Measurements from ENCODE around the gene CTSD. TPM values are rescaled to one million over a fixed set of nuclear protein-coding genes. Genes with fewer than 3 reads are reported as not detected.

The CTSD gene
- total RNA-seq, 1 donor from 2014 or later, result 564 TPM

GRCh38 chr11:1746511-1746931, 17.2 kb downstream of the CTSD start:
- ATAC-seq (no peak), DNase-seq (ENCODE audit: low spot score) (no peak)

DNA sequence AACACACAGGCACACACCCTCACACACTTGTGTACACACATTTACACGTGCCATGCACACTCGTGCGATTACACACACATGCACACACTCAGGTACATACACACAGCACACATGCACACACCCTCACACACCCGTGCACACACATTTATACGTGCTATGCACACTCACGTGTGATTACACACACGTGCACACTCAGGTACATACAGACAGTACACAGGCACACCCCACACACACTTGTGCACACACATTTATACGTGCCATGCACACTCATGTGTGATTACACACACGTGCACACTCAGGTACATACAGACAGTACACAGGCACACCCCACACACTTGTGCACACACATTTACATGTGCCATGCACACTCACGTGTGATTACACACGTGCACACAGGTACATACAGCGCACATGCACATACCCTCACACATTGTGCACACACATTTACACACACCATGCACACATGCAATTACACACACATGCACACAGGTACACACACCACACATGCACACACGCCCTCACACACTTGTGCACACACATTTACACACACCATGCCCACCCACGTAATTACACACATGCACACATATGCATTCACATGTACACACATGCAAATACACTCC, 17.9 kb downstream of the CTSD start:
- ATAC-seq, result no peak
- peak; percentile 42 for DNase-seq (ENCODE audit: low spot score)

DNA sequence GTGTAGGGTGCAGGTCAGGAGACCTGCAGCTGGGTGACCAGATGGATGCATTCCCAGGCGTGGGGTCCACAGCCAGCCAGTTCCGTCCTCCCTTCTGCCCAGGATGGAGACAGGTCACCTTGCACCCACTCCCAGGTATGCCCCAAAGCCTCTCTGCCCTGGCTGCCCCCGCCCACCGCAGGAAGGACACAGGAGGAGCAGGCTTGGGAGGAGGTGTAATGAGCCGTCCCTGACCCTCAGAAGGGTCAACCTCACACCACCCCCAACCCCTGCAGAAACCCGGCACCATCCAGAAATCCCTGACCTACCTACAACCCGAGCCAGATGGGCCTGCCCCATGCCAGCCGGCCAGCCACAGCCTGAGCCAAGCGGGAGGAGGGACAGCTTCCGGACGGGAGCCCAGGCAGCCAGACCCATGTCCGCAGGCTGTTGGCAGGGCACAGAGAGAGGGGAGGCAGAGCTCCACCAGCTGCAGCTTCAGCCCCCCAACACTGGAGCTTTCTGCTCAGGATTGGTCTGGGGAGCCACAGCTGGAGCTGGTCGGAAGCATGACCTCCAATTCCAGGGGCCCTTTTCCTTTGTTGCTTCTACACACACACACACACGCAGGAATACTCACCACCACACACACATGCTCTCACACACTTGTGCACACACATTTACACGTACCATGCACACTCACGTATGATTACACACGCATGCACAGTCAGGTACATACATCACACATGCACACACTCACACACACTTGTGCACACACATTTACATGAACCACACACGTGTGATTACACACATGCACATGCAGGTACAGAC, 18.6 kb downstream of the CTSD start:
- DNase-seq (ENCODE audit: low spot score), result peak; percentile 85

GRCh38 chr11:1744137-1744886, 19.4 kb downstream of the CTSD start:
- DNase-seq (ENCODE audit: low spot score), result peak; percentile 84
- peak; percentile 64 for ATAC-seq

More for the DNA sequence above, 18.6 kb downstream of the CTSD start:
- ATAC-seq, result peak; percentile 74

- ATAC-seq (no peak), DNase-seq (ENCODE audit: low spot score) (peak; percentile 44)
Measured at GRCh38 chr11:1743585-1744136, 20.1 kb downstream of the CTSD start.

GRCh38 chr11:1742869-1743584, 20.7 kb downstream of the CTSD start:
- DNase-seq (ENCODE audit: low spot score) (peak; percentile 14), ATAC-seq (no peak)

GRCh38 chr11:1742371-1742770, 21.4 kb downstream of the CTSD start:
- no peak for ATAC-seq
- peak; percentile 22 for DNase-seq (ENCODE audit: low spot score)

DNA sequence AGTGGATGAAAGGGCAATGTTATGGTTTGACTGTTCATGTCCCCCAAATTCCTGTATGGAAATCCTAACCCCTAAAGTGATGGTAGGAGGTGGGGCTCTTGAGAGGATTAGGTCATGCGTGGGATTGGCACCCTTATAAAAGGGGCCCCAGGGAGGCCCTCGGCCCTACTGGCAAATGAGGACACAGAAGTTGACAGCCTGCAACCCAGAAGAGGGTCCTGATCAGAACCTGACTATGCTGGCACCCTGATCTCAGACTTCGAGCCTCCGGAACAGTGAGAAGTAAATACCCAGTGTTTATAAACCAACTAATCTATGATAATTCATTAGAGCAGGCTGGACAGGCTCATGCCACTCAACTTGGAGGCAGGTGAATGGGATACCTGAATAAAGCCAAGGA, 22.0 kb downstream of the CTSD start:
- ATAC-seq (no peak), DNase-seq (ENCODE audit: low spot score) (peak; percentile 38)

DNA sequence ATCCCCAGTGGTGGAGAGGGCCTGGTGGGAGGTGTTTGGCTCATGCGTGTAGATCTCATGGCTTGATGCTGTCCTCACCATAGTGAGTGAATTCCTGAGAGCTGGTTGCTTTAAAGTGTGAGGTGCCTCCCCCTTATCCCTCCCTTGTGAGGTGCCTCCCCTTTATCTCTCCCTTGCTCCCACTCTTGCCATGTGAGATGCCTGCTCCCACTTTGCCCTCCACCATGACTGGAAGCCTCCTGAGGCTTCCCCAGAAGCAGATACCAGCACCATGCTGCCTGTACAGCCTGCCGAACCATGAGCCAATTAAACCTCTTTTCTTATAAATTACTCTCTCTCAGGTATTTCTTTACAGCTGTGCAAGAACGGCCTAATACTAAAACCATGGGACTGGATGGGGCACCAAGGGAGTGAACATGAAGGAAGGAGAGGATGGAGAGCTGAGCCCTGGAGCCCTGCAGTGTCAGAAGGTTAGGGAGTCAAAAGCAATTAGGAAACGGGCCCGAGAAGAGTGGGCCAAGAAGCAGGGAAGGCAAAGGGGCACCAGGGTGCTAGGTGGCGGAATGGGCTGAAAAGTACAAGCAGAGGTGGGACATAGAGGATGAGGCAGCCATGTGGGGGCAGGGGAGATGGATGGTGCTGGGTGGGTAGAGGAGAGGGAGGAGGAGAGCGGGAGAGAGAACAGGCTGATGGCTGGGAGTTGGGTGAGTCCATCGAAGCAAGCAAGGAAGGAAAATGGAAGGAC, 22.8 kb downstream of the CTSD start:
- ATAC-seq (no peak), DNase-seq (ENCODE audit: low spot score) (peak; percentile 42)

DNA sequence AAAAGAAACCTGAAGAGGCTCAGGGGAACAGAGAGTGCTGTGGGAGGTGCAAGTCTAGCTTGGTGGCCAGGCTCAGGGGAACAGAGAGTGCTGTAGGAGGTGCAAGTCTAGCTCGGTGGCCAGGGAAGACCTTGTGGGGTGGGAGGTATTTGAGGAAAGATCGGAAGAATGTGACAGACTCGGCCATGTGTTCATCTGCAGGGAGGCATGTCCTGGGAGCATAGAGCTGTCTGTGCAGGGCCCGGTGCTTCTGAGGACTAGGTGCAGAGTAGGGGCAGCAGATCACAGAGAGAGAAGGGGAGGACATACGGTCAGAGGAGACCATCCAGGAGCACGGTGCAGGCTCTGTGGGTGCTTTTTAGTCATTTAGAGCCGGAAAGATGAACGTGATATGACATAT, 24.2 kb downstream of the CTSD start:
- no peak for ATAC-seq
- DNase-seq (ENCODE audit: low spot score), result peak; percentile 37

- no peak for ATAC-seq
Measured at GRCh38 chr11:1738380-1738779, 25.3 kb downstream of the CTSD start.

GRCh38 chr11:1737080-1737757, 26.5 kb downstream of the CTSD start:
- DNase-seq (ENCODE audit: low spot score) (no peak), ATAC-seq (no peak)

More at GRCh38 chr11:1738380-1738779, 25.3 kb downstream of the CTSD start:
- no peak for DNase-seq (ENCODE audit: low spot score)

GRCh38 chr11:1736447-1736992, 27.2 kb downstream of the CTSD start:
- DNase-seq (ENCODE audit: low spot score) (no peak), ATAC-seq (no peak)

DNA sequence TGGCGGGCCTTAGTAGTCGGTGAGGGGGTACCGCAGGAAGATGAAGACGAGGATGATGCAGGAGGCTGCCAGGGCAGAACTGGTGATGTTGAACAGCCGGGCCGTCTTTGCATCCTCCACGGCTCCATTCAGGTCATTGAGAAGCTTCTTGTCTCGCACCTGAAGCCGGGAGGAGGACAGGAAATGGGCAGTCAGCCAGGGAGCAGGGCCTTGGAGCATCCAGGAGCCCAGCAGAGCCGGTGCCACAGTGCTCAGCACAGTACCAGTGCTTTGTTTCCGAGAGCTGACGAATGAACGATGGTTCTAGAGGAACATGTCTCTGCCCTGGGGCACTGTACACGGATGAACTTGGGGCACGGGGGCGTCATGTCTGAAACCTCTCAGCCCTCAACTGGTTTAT, 28.5 kb downstream of the CTSD start:
- ATAC-seq (no peak), DNase-seq (ENCODE audit: low spot score) (no peak)

- DNase-seq (ENCODE audit: low spot score) (no peak), ATAC-seq (no peak)
Measured at GRCh38 chr11:1734641-1735081, 29.1 kb downstream of the CTSD start.

- no peak for DNase-seq (ENCODE audit: low spot score)
Measured at GRCh38 chr11:1733716-1734640, 29.7 kb downstream of the CTSD start.

GRCh38 chr11:1733009-1733715, 30.6 kb downstream of the CTSD start:
- DNase-seq (ENCODE audit: low spot score) (no peak), ATAC-seq (no peak)

More at GRCh38 chr11:1733716-1734640, 29.7 kb downstream of the CTSD start:
- ATAC-seq, result peak; percentile 11
